HepG2 (cell line): ENCODE data around the gene HS6ST1. TPM values are rescaled to one million over a fixed set of nuclear protein-coding genes. Genes with fewer than 3 reads are reported as not detected.

Source experiments
- ATAC-seq: fragments of 200-7000 bp; cut with Tn5 transposase; 3 replicates; pipeline ENCODE4 v1.9.1; 2020; ENCODE audit warnings: mild to moderate bottlenecking, moderate library complexity
- BruUV-seq: library from RNA; stranded (reverse); fragments of 400-500 nt; replicated peaks from 2 replicates; lab custom pipeline; 2021; lab: Mats Ljungman, UMichigan
- CTCF ChIA-PET: fragments of 300-600 bp; formaldehyde crosslinking; extraction: SDS; loops from one replicate; lab custom pipeline; 2021; ENCODE audit warnings: low total read pairs, inconsistent platforms, low intra/inter-chr PET ratio; lab: Yijun Ruan, JAX
- POLR2A ChIA-PET: fragments of 350-600 bp; sonication (Branson Sonifier 250); formaldehyde crosslinking; loops from one replicate; lab custom pipeline; 2020; ENCODE audit warnings: antibody characterized with exemption, inconsistent platforms; lab: Yijun Ruan, JAX
- DNase-seq: peaks from one replicate; pipeline ENCODE4 v3.0.0-alpha.2; 2015; ENCODE audit warnings: low spot score
- FAIRE-seq: peaks from 3 replicates; lab custom pipeline; 2011; peaks lifted over from hg19 to GRCh38; lab: Jason Lieb, UNC
- H2AFZ ChIP-seq: one replicate; pipeline ENCODE4 v1.6.1; 2011; ENCODE audit warnings: low read length, inconsistent platforms
- H3K27ac ChIP-seq: fragments of 300-600 bp; 3 replicates; pipeline ENCODE4 v1.8.0; 2011; ENCODE audit warnings: mixed run types, mild to moderate bottlenecking, mixed read lengths, low read length, inconsistent platforms; ENCODE audit not compliant: insufficient read depth; ENCODE audit errors: extremely low read length
- H3K27me3 ChIP-seq, 2 experiments: fragments of 200-600 bp in 1 of 2; 2 replicates in 1 of 2; 3 replicates in 1 of 2; pipeline versions ENCODE4 v1.6.0 to v1.8.0; 2011; ENCODE audit warnings: low read length in 2 of 2, mild to moderate bottlenecking in 2 of 2, moderate library complexity in 2 of 2, inconsistent platforms in 1 of 2; ENCODE audit not compliant: insufficient read depth in 2 of 2, control insufficient read depth in 1 of 2
- H3K36me3 ChIP-seq, 2 experiments: fragments of 200-600 bp in 1 of 2; replicated peaks in 1 of 2; 2 replicates in 1 of 2; 3 replicates in 1 of 2; pipeline versions ENCODE4 v1.5.1 to v1.8.0; 2011; ENCODE audit warnings: low read length in 2 of 2, inconsistent platforms in 1 of 2; ENCODE audit not compliant: insufficient read depth in 2 of 2, control insufficient read depth in 1 of 2
- H3K4me1 ChIP-seq: 2 replicates; pipeline ENCODE4 v1.5.1; 2012; ENCODE audit warnings: low read length, inconsistent platforms; ENCODE audit not compliant: insufficient read depth
- H3K4me2 ChIP-seq: 2 replicates; pipeline ENCODE4 v1.6.0; 2011; ENCODE audit warnings: low read depth, low read length, inconsistent platforms
- H3K4me3 ChIP-seq, 3 experiments: fragments of 200-600 bp in 1 of 3; sonication (generic), shearing (Covaris generic) in 1 of 3; replicated peaks in 1 of 3; 2 replicates each; pipeline ENCODE4 v1.5.1; 2011 to 2016; ENCODE audit warnings: low read length in 3 of 3, inconsistent platforms in 2 of 3, low read depth in 2 of 3, mild to moderate bottlenecking in 2 of 3, control low read depth in 1 of 3, mixed read lengths in 1 of 3; ENCODE audit not compliant: insufficient read depth in 1 of 3
- H3K79me2 ChIP-seq: one replicate; pipeline ENCODE4 v1.6.1; 2011; ENCODE audit warnings: low read length, inconsistent platforms; ENCODE audit not compliant: insufficient read depth
- H3K9ac ChIP-seq: 2 replicates; pipeline ENCODE4 v1.6.0; 2011; ENCODE audit warnings: mild to moderate bottlenecking, low read depth, low read length, inconsistent platforms; ENCODE audit not compliant: insufficient read depth
- H3K9me3 ChIP-seq: 2 replicates; pipeline ENCODE4 v1.5.1; 2012; ENCODE audit warnings: mild to moderate bottlenecking, low read length
- H4K20me1 ChIP-seq: 2 replicates; pipeline ENCODE4 v1.6.0; 2011; ENCODE audit warnings: inconsistent platforms, mild to moderate bottlenecking, low read length, moderate library complexity; ENCODE audit not compliant: insufficient read depth
- AGO2 ChIP-seq: fragments of 200-400 bp; formaldehyde crosslinking; optimal IDR thresholded peaks from 2 replicates; pipeline ENCODE3; 2017; ENCODE audit warnings: mild to moderate bottlenecking, low read depth, low read length, moderate library complexity
- ATRX ChIP-seq: sonication (generic); formaldehyde crosslinking; IDR thresholded peaks from 2 replicates; pipeline ENCODE4 v1.4.0; 2020; ENCODE audit warnings: missing genetic modification reagents, borderline replicate concordance
- PAWR ChIP-seq: sonication (generic); formaldehyde crosslinking; IDR thresholded peaks from 2 replicates; pipeline ENCODE4 v1.4.0; 2020; ENCODE audit warnings: missing genetic modification reagents, mild to moderate bottlenecking, borderline replicate concordance
- POLR2AphosphoS2 ChIP-seq: IDR thresholded peaks from 2 replicates; pipeline ENCODE4 v1.6.1; 2011; ENCODE audit warnings: low read depth, low read length, improper control_type of control experiment
- RBAK ChIP-seq: sonication (generic); formaldehyde crosslinking; IDR thresholded peaks from 2 replicates; pipeline ENCODE4 v1.5.1; 2020; ENCODE audit warnings: mild to moderate bottlenecking, missing genetic modification reagents
- SP5 ChIP-seq: IDR thresholded peaks from 2 replicates; pipeline ENCODE4 v1.6.1; 2016; ENCODE audit warnings: low read depth, borderline replicate concordance
- STAT5B ChIP-seq: sonication (generic); formaldehyde crosslinking; IDR thresholded peaks from 2 replicates; pipeline ENCODE4 v1.4.0; 2020; ENCODE audit warnings: missing genetic modification reagents
- THAP7 ChIP-seq: sonication (generic); formaldehyde crosslinking; IDR thresholded peaks from 2 replicates; pipeline ENCODE4 v1.8.1; 2023; ENCODE audit warnings: mild to moderate bottlenecking, missing genetic modification reagents
- TOE1 ChIP-seq: sonication (generic); formaldehyde crosslinking; IDR thresholded peaks from 2 replicates; pipeline ENCODE4 v1.4.0; 2020; ENCODE audit warnings: mild to moderate bottlenecking, missing genetic modification reagents
- TP53 ChIP-seq: sonication (generic); formaldehyde crosslinking; conservative IDR thresholded peaks from 2 replicates; pipeline ENCODE4 v1.4.0; 2020; ENCODE audit warnings: missing genetic modification reagents
- ZNF800 ChIP-seq: sonication (generic); formaldehyde crosslinking; IDR thresholded peaks from 2 replicates; pipeline ENCODE4 v1.4.0; 2020; ENCODE audit warnings: missing genetic modification reagents
- ZSCAN25 ChIP-seq: sonication (generic); formaldehyde crosslinking; IDR thresholded peaks from 2 replicates; pipeline ENCODE4 v1.8.0; 2022; ENCODE audit warnings: mild to moderate bottlenecking, missing genetic modification reagents
- WGBS: methylation state at CpG from one replicate; pipeline ENCODE4 v1.1.6; 2017; ENCODE audit warnings: low lambda C conversion rate; 5-methylcytosine and 5-hydroxymethylcytosine counted together
- in situ Hi-C: cut with HindIII; loops from 2 replicates; pipeline ENCODE4 v1.10.0; 2017; ENCODE audit warnings: low pct_unique_long_range_greater_than_20kb; ENCODE audit not compliant: extremely low pct_ligation_motif_present
- intact Hi-C: fragments of 100-400 bp; cut with micrococcal nuclease; formaldehyde crosslinking; loops from one replicate; pipeline ENCODE4 v1.10.0; 2022; ENCODE audit not compliant: unreplicated experiment
- polyA plus RNA-seq, 8 experiments: library from polyadenylated mRNA; depleted of rRNA in 3 of 8; stranded (reverse) in 7 of 8; unstranded in 1 of 8; fragments of >200 nt; fragmentation: Illumina TruSeq in 4 of 8; extraction: Trizol in 4 of 8; gene quantifications; 2 replicates each; pipeline versions ENCODE4 v1.2.1 to v1.2.3, GENCODE V29; 2011 to 2016; ENCODE audit warnings: low read depth in 4 of 8, missing spikeins in 1 of 8, mixed read lengths in 1 of 8; ENCODE audit not compliant: insufficient read depth in 1 of 8
- total RNA-seq, 5 experiments: library from RNA; depleted of rRNA; stranded (reverse); fragments of >200 nt; fragmentation: Illumina TruSeq; extraction: Trizol; gene quantifications; 2 replicates each; pipeline ENCODE4 v1.2.3, GENCODE V29; 2016; ENCODE audit warnings: low read depth in 1 of 5
- TF ChIP-seq, protein P1 (sequence below): sonication (generic); formaldehyde crosslinking; IDR thresholded peaks from 2 replicates; pipeline ENCODE4 v1.5.1; 2020; ENCODE audit warnings: mild to moderate bottlenecking, missing genetic modification reagents, moderate library complexity
- TF ChIP-seq, protein P2 (sequence below): sonication (generic); formaldehyde crosslinking; IDR thresholded peaks from 2 replicates; pipeline ENCODE4 v1.5.0; 2020; ENCODE audit warnings: missing genetic modification reagents

The HS6ST1 gene
- total and polyA plus RNA-seq, 2 of the 13 experiments (the other 11 are each of a cell fraction or from before 2014, with no cell fraction given), result 34.5 to 84.6 TPM

GRCh38 chr2:128258218-128258617, 60.5 kb downstream of the HS6ST1 start:
- no peak for ATAC-seq
- H2AFZ ChIP-seq, result no peak overlapping the region
- POLR2A ChIA-PET, result no interaction called here
- no peak overlapping the region for H3K4me3 ChIP-seq
- TF ChIP-seq, protein P1, sequence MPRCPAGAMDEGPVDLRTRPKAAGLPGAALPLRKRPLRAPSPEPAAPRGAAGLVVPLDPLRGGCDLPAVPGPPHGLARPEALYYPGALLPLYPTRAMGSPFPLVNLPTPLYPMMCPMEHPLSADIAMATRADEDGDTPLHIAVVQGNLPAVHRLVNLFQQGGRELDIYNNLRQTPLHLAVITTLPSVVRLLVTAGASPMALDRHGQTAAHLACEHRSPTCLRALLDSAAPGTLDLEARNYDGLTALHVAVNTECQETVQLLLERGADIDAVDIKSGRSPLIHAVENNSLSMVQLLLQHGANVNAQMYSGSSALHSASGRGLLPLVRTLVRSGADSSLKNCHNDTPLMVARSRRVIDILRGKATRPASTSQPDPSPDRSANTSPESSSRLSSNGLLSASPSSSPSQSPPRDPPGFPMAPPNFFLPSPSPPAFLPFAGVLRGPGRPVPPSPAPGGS (CRISPR knock-in tag), result no peak
- peak; percentile 29 for TF ChIP-seq AGO2
- no peaks in the 10 kb centered on the region for H3K36me3 ChIP-seq
- 76% methylated on average over 6 of the region's 6 CpGs for WGBS
- H3K4me2 ChIP-seq, result no peak overlapping the region
- CTCF ChIA-PET, result no interaction called here
- DNase-seq, result no peak
- no peaks in the 10 kb centered on the region for H3K9me3 ChIP-seq
- no peaks in the 10 kb centered on the region for H4K20me1 ChIP-seq
- H3K27ac ChIP-seq, result no peak overlapping the region
- no peaks in the 10 kb centered on the region for H3K79me2 ChIP-seq
- FAIRE-seq, result no peak
- BruUV-seq, result no TSS peak
- intact Hi-C loops, result no loop called here
- no peak overlapping the region for H3K9ac ChIP-seq
- peaks cover 31% of the 10 kb centered on the region for H3K4me1 ChIP-seq
- in situ Hi-C loops, result no loop called here
- H3K27me3 ChIP-seq, result peaks cover 0 to 1% of the 10 kb centered on the region in 2 experiments; a peak in 1 of 5 replicates

DNA sequence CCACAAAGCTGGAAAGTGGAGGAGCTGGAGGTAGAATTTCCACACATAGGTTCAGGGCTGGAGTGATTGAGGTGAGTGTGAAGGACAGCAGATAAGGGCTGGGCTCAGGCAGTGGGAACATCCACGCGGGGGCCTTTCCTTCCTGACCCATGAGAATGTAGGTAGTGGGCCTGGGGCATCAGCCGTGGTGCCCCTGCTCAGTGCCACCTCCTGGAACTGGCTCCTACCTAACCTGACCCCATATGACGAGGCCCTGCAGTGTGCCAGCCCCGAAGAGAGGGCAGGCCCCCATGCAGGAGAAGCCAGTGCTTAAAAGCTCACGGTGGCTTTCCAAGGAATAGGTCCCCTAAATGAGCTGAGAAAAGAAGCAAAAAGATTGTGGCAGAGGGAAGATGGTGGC, 66.2 kb downstream of the HS6ST1 start:
- FAIRE-seq (no peak), DNase-seq (no peak), ATAC-seq (peak; percentile 17; the same call in 1 of the 3 replicates)
- H3K27ac ChIP-seq, result no peak overlapping the region
- intact Hi-C loops (no loop called here), in situ Hi-C loops (no loop called here)
- no peak overlapping the region for H3K9ac ChIP-seq
- no peaks in the 10 kb centered on the region for H3K36me3 ChIP-seq
- peaks cover 0 to 1% of the 10 kb centered on the region in 2 experiments; a peak in 1 of 5 replicates for H3K27me3 ChIP-seq
- H3K4me2 ChIP-seq, result no peak overlapping the region
- 67% methylated on average over 6 of the region's 6 CpGs for WGBS
- no peaks in the 10 kb centered on the region for H3K4me1 ChIP-seq
- H3K79me2 ChIP-seq, result no peaks in the 10 kb centered on the region
- no peak overlapping the region for H2AFZ ChIP-seq
- POLR2A ChIA-PET, result no interaction called here
- no TSS peak for BruUV-seq
- CTCF ChIA-PET, result no interaction called here
- no peaks in the 10 kb centered on the region for H4K20me1 ChIP-seq
- no peaks in the 10 kb centered on the region for H3K9me3 ChIP-seq
- H3K4me3 ChIP-seq, result no peak overlapping the region
- TF ChIP-seq STAT5B (CRISPR knock-in tag) (no peak), TOE1 (no peak), ZNF800 (CRISPR knock-in tag) (no peak), ATRX (CRISPR knock-in tag) (no peak), PAWR (CRISPR knock-in tag) (no peak), SP5 (CRISPR knock-in tag) (no peak), POLR2AphosphoS2 (no peak), RBAK (no peak), ZSCAN25 (no peak), THAP7 (no peak), TP53 (CRISPR knock-in tag) (no peak)
- TF ChIP-seq, protein P2, sequence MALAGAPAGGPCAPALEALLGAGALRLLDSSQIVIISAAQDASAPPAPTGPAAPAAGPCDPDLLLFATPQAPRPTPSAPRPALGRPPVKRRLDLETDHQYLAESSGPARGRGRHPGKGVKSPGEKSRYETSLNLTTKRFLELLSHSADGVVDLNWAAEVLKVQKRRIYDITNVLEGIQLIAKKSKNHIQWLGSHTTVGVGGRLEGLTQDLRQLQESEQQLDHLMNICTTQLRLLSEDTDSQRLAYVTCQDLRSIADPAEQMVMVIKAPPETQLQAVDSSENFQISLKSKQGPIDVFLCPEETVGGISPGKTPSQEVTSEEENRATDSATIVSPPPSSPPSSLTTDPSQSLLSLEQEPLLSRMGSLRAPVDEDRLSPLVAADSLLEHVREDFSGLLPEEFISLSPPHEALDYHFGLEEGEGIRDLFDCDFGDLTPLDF (CRISPR knock-in tag), result no peak
